Sigmoid colon (tissue), 4 donors: ENCODE measurements around the gene GALNT8.

Experiments used
- EP300 ChIP-seq, 4 donors: sonication (generic); formaldehyde crosslinking; IDR thresholded peaks; one replicate each; pipeline ENCODE4 v1.6.1; 2017; ENCODE audit warnings: antibody characterized with exemption in 4 of 4
- POLR2A ChIP-seq, 2 donors: fragments of 450-650 bp; IDR thresholded peaks; one replicate each; pipeline ENCODE4 v1.6.1; 2016; ENCODE audit warnings: antibody characterized with exemption in 2 of 2, mild to moderate bottlenecking in 2 of 2, moderate library complexity in 2 of 2
- TF ChIP-seq, protein P1 (sequence below), 4 experiments: fragments of 450-650 bp in 3 of 4; fragments of 200-600 bp in 1 of 4; IDR thresholded peaks; one replicate each; pipeline ENCODE4 v1.5.1; 2016 to 2019; ENCODE audit warnings: antibody characterized with exemption in 4 of 4, mild to moderate bottlenecking in 3 of 4, moderate library complexity in 2 of 4

DNA sequence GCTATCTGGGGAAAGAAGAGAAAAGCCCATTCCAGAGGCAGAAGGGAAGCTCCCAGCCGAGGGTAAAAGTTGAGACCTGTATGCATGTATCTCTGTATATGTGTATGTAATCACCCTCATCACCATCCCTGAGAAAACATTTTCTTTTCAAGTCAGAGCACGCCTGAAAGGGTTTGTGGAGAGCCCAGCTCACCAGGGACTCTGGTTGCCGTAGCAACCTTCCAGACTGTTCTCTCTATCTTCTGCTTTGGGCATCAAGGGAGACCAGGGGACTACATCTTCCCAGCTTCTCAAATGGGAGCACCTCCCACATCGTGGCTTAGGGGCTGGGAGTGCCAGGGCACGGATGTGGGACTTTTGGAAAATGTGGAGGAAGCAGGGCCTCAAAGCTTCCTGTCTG is 93.5 kb downstream of the GALNT8 start:
- TF ChIP-seq, protein P1, sequence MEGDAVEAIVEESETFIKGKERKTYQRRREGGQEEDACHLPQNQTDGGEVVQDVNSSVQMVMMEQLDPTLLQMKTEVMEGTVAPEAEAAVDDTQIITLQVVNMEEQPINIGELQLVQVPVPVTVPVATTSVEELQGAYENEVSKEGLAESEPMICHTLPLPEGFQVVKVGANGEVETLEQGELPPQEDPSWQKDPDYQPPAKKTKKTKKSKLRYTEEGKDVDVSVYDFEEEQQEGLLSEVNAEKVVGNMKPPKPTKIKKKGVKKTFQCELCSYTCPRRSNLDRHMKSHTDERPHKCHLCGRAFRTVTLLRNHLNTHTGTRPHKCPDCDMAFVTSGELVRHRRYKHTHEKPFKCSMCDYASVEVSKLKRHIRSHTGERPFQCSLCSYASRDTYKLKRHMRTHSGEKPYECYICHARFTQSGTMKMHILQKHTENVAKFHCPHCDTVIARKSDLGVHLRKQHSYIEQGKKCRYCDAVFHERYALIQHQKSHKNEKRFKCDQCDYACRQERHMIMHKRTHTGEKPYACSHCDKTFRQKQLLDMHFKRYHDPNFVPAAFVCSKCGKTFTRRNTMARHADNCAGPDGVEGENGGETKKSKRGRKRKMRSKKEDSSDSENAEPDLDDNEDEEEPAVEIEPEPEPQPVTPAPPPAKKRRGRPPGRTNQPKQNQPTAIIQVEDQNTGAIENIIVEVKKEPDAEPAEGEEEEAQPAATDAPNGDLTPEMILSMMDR (IDR thresholded peaks at IDR 0.05) = no peak
- TF ChIP-seq EP300 (IDR thresholded peaks at IDR 0.05) = no peak
- TF ChIP-seq POLR2A (IDR thresholded peaks at IDR 0.05) = no peak
